OCI-LY1 (cell line): Measurements from ENCODE around the gene MEGF8.

Experiments
- H2AFZ ChIP-seq: fragments of 200-600 bp; sonication (generic), shearing (Covaris generic); 2 replicates; pipeline ENCODE4 v1.6.0; 2014; ENCODE audit warnings: antibody characterized with exemption, mild to moderate bottlenecking, low read length
- H3F3A ChIP-seq: fragments of 200-600 bp; sonication (generic), shearing (Covaris generic); 2 replicates; pipeline ENCODE4 v1.6.0; 2014; ENCODE audit warnings: mild to moderate bottlenecking, antibody characterized with exemption, low read length, moderate library complexity; ENCODE audit not compliant: insufficient read depth
- H3K27ac ChIP-seq: fragments of 200-600 bp; sonication (generic); 2 replicates; pipeline ENCODE4 v1.5.1; 2014; ENCODE audit warnings: low read length, mixed run types, mild to moderate bottlenecking, low read depth; ENCODE audit not compliant: poor library complexity, severe bottlenecking
- H3K27me3 ChIP-seq: fragments of 200-600 bp; sonication (generic); 2 replicates; pipeline ENCODE4 v1.6.0; 2014; ENCODE audit warnings: antibody characterized with exemption, mild to moderate bottlenecking, low read length, moderate library complexity; ENCODE audit not compliant: insufficient read depth
- H3K36me3 ChIP-seq: fragments of 200-600 bp; sonication (generic); 2 replicates; pipeline ENCODE4 v1.6.1; 2014; ENCODE audit warnings: mild to moderate bottlenecking, antibody characterized with exemption, low read length, moderate library complexity, mixed read lengths; ENCODE audit not compliant: insufficient read depth
- H3K4me1 ChIP-seq: fragments of 200-600 bp; sonication (generic); 2 replicates; pipeline ENCODE4 v1.5.1; 2014; ENCODE audit warnings: mild to moderate bottlenecking, low read length, moderate library complexity; ENCODE audit not compliant: insufficient read depth, severe bottlenecking
- H3K4me2 ChIP-seq: fragments of 200-600 bp; sonication (generic), shearing (Covaris generic); 2 replicates; pipeline ENCODE4 v1.6.1; 2014; ENCODE audit warnings: low read length
- H3K4me3 ChIP-seq: fragments of 200-600 bp; sonication (generic); 2 replicates; pipeline ENCODE4 v1.5.1; 2014; ENCODE audit warnings: low read length, low read depth, mild to moderate bottlenecking, mixed read lengths; ENCODE audit not compliant: poor library complexity, severe bottlenecking
- H3K79me2 ChIP-seq: fragments of 200-600 bp; shearing (Covaris generic); 2 replicates; pipeline ENCODE4 v1.6.1; 2016; ENCODE audit warnings: mixed run types, low read length, mixed read lengths; ENCODE audit not compliant: insufficient read depth
- H3K9ac ChIP-seq: fragments of 200-600 bp; sonication (generic), shearing (Covaris generic); 2 replicates; pipeline ENCODE4 v1.6.1; 2014; ENCODE audit warnings: mild to moderate bottlenecking, low read length, mixed read lengths
- H3K9me2 ChIP-seq: fragments of 200-600 bp; sonication (generic), shearing (Covaris generic); 2 replicates; pipeline ENCODE4 v1.6.1; 2014; ENCODE audit warnings: low read depth, mild to moderate bottlenecking, low read length, mixed read lengths
- H3K9me3 ChIP-seq: fragments of 200-600 bp; shearing (Covaris generic); 2 replicates; pipeline ENCODE4 v1.6.1; 2014; ENCODE audit warnings: low read length, mixed read lengths
- H4K20me1 ChIP-seq: fragments of 200-600 bp; sonication (generic), shearing (Covaris generic); 2 replicates; pipeline ENCODE4 v1.6.0; 2016; ENCODE audit warnings: mild to moderate bottlenecking, low read length; ENCODE audit not compliant: insufficient read depth
- EZH2 ChIP-seq: fragments of 200-600 bp; sonication (generic), shearing (Covaris generic); IDR thresholded peaks from 2 replicates; pipeline ENCODE4 v1.8.0; 2017; ENCODE audit warnings: borderline replicate concordance, mixed run types, mild to moderate bottlenecking, antibody characterized with exemption, low read length, moderate library complexity, mixed read lengths
- TF ChIP-seq, protein P1 (sequence below): fragments of 200-600 bp; sonication (generic), shearing (Covaris generic); IDR thresholded peaks from 2 replicates; pipeline ENCODE4 v1.5.1; 2017; ENCODE audit warnings: mild to moderate bottlenecking, antibody characterized with exemption, low read length, moderate library complexity, mixed read lengths

MEGF8 gene, protein sequence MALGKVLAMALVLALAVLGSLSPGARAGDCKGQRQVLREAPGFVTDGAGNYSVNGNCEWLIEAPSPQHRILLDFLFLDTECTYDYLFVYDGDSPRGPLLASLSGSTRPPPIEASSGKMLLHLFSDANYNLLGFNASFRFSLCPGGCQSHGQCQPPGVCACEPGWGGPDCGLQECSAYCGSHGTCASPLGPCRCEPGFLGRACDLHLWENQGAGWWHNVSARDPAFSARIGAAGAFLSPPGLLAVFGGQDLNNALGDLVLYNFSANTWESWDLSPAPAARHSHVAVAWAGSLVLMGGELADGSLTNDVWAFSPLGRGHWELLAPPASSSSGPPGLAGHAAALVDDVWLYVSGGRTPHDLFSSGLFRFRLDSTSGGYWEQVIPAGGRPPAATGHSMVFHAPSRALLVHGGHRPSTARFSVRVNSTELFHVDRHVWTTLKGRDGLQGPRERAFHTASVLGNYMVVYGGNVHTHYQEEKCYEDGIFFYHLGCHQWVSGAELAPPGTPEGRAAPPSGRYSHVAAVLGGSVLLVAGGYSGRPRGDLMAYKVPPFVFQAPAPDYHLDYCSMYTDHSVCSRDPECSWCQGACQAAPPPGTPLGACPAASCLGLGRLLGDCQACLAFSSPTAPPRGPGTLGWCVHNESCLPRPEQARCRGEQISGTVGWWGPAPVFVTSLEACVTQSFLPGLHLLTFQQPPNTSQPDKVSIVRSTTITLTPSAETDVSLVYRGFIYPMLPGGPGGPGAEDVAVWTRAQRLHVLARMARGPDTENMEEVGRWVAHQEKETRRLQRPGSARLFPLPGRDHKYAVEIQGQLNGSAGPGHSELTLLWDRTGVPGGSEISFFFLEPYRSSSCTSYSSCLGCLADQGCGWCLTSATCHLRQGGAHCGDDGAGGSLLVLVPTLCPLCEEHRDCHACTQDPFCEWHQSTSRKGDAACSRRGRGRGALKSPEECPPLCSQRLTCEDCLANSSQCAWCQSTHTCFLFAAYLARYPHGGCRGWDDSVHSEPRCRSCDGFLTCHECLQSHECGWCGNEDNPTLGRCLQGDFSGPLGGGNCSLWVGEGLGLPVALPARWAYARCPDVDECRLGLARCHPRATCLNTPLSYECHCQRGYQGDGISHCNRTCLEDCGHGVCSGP (N-terminal part only)

DNA sequence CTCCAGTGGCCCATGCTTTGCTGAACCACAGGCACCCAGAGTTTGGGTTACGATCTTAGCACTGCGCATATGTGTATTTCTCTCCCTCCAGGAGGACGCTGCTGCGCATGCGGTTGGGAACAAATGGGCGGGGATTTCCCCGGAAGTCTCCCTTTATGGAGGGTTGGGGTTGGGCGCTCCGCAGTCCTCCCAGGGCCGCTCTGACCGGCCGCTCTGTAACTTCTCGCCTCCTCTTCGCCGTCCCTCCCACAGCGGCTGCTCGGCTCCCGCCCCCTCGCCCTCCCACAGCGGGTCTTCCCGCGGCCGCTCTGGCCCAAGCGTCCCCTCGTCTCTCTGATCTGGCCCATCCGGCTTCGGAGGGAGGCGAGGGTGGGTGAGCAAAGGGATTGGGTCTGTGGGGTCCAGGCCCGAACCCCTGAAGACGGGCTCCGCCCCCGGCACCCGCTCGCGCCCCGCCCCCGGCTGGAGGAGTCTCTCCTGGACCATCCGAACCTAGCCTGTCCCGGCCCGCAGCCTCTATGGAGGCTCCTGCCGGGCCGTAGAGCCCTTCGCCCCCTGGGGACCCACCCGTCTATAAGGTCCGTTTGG lies at the start of gene MEGF8:
Gene MEGF8 (plus strand): TSS at position 328 of the 588 bp plus-strand sequence. CDS start 609 bp downstream, outside the sequence.
- H3K79me2 ChIP-seq = no peaks in the 10 kb centered on the region
- TF ChIP-seq, protein P1, sequence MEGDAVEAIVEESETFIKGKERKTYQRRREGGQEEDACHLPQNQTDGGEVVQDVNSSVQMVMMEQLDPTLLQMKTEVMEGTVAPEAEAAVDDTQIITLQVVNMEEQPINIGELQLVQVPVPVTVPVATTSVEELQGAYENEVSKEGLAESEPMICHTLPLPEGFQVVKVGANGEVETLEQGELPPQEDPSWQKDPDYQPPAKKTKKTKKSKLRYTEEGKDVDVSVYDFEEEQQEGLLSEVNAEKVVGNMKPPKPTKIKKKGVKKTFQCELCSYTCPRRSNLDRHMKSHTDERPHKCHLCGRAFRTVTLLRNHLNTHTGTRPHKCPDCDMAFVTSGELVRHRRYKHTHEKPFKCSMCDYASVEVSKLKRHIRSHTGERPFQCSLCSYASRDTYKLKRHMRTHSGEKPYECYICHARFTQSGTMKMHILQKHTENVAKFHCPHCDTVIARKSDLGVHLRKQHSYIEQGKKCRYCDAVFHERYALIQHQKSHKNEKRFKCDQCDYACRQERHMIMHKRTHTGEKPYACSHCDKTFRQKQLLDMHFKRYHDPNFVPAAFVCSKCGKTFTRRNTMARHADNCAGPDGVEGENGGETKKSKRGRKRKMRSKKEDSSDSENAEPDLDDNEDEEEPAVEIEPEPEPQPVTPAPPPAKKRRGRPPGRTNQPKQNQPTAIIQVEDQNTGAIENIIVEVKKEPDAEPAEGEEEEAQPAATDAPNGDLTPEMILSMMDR = no peak
- no peak for TF ChIP-seq EZH2
- no peaks in the 10 kb centered on the region for H3K36me3 ChIP-seq
- H3K9me2 ChIP-seq = no peaks in the 10 kb centered on the region
- H3K9ac ChIP-seq = peak within 1 kb of the TSS; percentile 83
- H4K20me1 ChIP-seq = no peaks in the 10 kb centered on the region
- H2AFZ ChIP-seq = peak within 1 kb of the TSS; percentile 76
- H3K27ac ChIP-seq = no peak within 1 kb of the TSS
- peak within 1 kb of the TSS; percentile 88 for H3K4me2 ChIP-seq
- H3F3A ChIP-seq = no peaks in the 10 kb centered on the region
- H3K9me3 ChIP-seq = no peaks in the 10 kb centered on the region
- peak within 1 kb of the TSS; percentile 83 for H3K4me3 ChIP-seq
- H3K27me3 ChIP-seq = no peaks in the 10 kb centered on the region
- H3K4me1 ChIP-seq = peaks cover 30% of the 10 kb centered on the region

DNA sequence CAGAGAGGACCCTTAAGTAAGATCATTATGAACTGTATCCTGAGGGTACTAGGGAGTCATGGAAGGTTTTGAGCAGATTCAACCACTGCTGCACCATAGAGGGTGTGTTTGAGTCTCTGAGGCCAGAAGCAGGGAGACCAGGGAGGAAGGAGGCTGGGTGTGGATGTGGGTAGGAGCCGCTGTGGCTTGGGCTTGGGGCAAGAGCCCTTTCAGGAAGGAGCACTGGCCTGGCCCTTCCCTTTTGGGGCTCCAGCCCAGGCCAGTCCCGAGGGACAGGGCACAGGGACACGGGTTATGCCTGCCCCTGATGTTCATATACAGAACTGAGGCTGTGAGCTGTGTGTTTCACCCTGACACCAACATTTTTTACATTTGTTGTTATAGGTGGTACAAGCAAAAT lies 49.2 kb upstream of the MEGF8 start:
- no peak overlapping the region for H2AFZ ChIP-seq
- no peak overlapping the region for H3K27ac ChIP-seq
- no peak for TF ChIP-seq EZH2
- TF ChIP-seq, protein P1 = no peak
- no peaks in the 10 kb centered on the region for H4K20me1 ChIP-seq
- no peaks in the 10 kb centered on the region for H3K27me3 ChIP-seq
- H3K4me2 ChIP-seq = no peak overlapping the region
- H3F3A ChIP-seq = no peaks in the 10 kb centered on the region
- H3K9me3 ChIP-seq = no peaks in the 10 kb centered on the region
- H3K9me2 ChIP-seq = no peaks in the 10 kb centered on the region
- no peak overlapping the region for H3K9ac ChIP-seq
- no peaks in the 10 kb centered on the region for H3K79me2 ChIP-seq
- H3K4me3 ChIP-seq = no peak overlapping the region
- peaks cover 20% of the 10 kb centered on the region for H3K4me1 ChIP-seq
- peaks cover 4% of the 10 kb centered on the region; the same call in 1 of the 2 replicates for H3K36me3 ChIP-seq

DNA sequence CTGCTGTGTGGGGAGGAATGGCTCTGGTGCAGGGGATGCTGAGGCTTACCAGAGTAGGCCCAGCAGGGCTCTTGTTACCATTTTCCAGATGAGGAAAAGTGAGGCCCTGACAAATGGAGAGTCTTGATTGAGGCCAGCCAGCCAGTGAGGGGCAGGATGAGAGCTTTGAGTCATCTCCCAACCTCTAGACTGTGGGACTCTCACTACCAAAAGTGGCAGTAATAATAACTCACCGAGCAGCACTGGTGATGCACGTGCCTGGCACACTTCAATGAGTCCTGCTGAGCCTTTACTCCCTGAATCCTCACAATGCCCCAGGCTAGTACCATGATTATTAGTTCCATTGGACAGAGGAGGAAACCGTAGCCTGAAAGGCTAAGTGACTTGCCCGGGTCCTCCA lies 48.6 kb upstream of the MEGF8 start:
- H3K9me3 ChIP-seq = no peaks in the 10 kb centered on the region
- no peaks in the 10 kb centered on the region for H3K27me3 ChIP-seq
- H2AFZ ChIP-seq = no peak overlapping the region
- H3K4me1 ChIP-seq = peaks cover 23% of the 10 kb centered on the region
- H3K36me3 ChIP-seq = peaks cover 4% of the 10 kb centered on the region; the same call in 1 of the 2 replicates
- H3K9ac ChIP-seq = no peak overlapping the region
- no peak overlapping the region for H3K4me2 ChIP-seq
- no peaks in the 10 kb centered on the region for H3K79me2 ChIP-seq
- TF ChIP-seq EZH2 = no peak
- TF ChIP-seq, protein P1 = no peak
- peaks cover under 1% of the 10 kb centered on the region; the same call in 1 of the 2 replicates for H3F3A ChIP-seq
- no peak overlapping the region for H3K27ac ChIP-seq
- H4K20me1 ChIP-seq = no peaks in the 10 kb centered on the region
- no peaks in the 10 kb centered on the region for H3K9me2 ChIP-seq
- H3K4me3 ChIP-seq = no peak overlapping the region
